GM18873 (cell line): ENCODE measurements around the gene PPP1R11.
"Not testable (repeated sequence)": the region's sequence is repeated elsewhere in the genome, so short reads cannot be mapped to it uniquely, and the experiment has no call there.

Experiments
- ATAC-seq: cut with Tn5 transposase; IDR thresholded peaks from one replicate; pipeline ENCODE4 v1.9.1; 2021; ENCODE audit warnings: mild to moderate bottlenecking, moderate library complexity, moderate number of reproducible peaks; ENCODE audit not compliant: unreplicated experiment, low FRiP score

The PPP1R11 gene

DNA sequence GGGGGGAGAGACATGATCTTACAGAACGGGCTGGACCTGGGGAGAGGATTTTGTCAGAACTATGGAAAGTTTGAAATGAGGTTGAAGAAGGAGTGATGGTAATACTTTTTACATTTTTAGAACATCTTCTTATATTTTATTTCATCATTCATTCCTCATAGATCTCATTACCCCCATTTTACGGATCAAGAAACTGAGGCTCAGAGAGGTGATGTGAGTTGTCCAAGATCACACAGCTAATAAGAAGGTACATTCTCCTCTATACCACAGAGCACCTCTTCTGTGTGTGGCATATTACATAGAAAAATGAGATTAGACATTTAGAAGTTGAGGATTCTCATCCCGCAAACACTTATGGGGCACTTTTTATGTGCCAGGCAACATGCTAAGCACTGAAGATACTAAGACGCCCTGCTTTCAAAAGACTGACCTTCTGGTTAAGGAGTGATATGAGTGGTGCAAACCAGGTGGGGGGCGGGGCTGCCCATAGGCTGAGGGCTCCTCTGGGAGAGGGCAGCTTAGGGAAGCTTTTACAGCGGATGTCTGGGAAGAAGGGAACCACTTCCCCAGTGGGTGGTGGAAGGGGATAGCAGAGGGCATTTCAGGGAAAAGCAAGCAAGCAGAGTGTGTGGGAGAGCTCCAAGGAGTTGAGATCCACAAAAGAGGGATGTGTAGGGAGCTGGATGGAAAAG is 26.0 kb downstream of the PPP1R11 start:
- ATAC-seq, result no peak

DNA sequence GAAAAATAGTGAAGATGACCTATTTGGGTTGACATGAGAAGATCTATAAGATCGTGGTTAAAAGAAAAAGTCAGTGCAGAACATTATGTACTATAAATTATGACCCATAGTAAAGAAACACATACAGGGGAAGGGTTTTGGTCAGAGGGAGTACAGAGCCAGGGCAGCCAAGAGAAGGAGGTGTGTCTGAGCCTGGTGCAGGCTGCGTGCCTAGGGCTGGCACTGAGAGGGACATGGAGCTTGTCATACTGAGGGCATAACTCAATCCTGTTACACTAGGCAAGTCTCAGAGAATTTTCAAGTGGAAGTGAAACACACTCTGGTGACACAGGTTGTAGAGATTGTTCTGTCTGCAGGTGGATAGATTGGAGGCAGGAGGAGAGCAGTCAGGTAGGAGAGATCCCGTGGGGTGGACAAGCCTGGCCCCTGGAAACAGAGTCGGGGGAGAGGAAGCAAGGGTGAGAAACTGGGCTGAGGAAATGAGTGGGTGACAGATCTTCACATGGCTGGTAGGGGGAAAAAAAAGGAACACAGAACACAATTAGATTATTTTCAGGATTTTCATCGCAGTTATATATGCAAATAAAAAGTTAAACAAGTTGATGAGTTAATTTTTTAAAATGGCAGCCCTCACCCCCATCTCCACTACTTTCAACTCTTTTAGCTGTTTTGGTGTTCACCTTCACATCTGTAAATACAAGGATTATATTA is 27.1 kb downstream of the PPP1R11 start:
- no peak for ATAC-seq

DNA sequence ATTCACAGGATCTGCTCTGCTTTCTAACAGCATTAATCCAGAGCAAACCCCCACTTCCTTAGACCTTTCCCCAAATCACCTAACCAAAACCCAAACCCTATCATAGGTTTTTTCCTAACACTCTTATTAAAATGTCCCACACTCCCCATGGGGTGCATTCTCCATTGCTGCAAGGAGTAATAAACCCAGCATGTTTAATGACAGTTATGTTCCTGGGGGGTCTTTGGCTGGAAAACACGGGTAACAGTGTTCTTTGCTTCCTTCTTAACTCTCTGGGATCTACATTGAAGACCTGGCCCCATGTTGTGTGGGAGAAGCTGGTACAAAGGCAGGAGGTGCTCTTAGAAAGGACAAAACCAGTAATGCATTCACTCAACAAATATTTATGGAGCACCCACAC is 29.8 kb downstream of the PPP1R11 start:
- ATAC-seq, result no peak

DNA sequence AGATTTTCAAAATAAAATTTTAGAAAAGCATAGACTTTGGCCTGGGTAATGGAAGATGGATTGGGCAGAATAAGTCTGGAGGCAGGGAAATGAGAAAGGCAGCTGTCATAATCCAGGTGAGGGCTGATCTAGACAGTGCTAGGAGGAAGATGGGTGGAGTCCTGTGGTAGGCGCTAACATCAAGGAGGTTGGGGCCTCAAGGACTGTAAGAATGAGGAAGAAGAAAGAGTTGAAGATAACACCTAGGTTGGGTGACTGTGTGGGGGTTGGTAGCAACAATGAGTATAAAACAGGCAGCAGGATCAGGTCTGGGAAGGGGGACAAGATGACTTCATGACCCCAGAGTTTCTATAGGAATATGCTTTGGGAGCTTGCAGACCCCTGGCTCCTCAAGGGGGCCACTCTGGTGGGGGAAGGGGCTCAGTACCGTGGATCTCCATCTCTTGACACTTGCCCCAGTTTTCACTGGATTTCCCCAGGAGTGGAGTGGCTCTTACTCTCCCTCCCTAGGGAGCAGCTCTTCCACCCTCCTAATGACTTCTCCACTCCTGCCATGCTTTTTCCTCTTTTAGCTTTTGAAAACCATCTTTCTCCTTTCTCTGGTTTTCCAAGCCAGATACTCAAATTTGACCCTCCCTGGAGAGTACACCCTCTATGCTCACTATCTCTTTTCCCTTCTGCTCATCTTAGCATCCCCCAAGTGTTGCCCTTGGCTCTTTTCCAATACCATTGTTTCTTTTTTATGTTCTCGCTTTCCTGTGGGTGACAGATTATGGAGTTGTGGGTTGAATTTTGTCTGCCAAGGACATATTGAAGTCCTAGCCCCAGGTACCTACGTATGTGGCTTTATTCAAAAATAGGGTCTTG is 31.1 kb downstream of the PPP1R11 start:
- no peak for ATAC-seq

DNA sequence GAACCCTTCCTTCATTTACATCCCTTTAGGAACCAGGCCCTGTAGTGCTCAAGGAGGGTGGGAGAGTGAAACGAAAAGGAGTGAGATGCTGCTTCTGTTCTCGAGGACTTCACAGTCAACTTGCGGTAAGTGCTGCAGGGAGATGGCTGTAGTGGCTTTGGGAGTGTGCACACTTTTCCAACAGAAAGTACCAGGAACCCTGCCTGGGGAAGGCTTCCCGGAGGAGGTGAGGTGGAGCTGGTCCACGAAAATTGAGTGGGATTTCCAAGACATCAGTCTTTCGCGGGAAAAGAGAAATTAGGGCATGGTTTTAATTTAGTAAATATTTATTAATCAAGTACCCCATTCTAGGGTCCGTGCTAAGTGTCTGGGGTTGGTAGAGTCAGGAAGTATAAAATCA is 33.2 kb downstream of the PPP1R11 start:
- ATAC-seq, result no peak

DNA sequence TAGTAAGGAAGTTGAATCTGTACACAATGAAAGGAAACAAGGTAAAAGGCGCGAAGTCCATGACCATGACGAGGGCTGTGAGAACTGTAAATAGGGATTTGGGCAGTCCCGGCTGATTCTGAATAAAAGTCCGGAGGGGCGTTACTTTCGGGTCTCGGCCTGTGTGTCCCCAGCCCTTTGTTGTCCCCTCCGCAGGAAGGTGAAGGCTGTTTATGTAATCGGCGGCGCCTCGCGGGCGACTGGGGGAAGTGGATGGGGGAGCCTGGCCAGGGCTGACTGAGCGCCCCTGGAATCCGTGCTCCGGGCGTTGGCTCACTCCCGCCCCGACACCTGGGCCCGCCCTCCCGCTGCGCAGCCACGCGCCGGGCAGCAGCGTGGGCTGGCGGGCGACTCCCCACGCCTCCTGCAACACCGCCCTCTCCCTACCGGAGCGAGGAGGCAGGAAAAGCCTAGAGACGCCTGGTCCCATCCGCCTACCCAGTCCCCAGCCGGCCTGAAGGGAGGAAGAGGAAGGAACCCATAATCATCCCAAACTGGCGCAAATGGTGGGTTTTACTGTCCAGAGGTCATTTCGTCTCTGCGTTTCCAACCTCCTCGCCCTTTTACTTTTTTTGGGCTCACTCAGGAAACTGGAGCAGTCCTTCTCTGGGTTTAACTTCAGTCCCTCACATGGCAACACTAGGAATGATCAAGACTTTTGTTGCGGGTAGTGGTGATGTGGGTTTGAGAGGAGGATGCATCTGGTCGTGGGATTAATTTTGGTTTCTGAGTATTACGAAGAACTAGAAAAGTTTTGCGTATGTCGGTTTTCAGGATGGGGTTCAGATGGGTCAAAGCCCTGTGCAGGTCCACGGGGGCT is 33.8 kb downstream of the PPP1R11 start:
- no peak for ATAC-seq

DNA sequence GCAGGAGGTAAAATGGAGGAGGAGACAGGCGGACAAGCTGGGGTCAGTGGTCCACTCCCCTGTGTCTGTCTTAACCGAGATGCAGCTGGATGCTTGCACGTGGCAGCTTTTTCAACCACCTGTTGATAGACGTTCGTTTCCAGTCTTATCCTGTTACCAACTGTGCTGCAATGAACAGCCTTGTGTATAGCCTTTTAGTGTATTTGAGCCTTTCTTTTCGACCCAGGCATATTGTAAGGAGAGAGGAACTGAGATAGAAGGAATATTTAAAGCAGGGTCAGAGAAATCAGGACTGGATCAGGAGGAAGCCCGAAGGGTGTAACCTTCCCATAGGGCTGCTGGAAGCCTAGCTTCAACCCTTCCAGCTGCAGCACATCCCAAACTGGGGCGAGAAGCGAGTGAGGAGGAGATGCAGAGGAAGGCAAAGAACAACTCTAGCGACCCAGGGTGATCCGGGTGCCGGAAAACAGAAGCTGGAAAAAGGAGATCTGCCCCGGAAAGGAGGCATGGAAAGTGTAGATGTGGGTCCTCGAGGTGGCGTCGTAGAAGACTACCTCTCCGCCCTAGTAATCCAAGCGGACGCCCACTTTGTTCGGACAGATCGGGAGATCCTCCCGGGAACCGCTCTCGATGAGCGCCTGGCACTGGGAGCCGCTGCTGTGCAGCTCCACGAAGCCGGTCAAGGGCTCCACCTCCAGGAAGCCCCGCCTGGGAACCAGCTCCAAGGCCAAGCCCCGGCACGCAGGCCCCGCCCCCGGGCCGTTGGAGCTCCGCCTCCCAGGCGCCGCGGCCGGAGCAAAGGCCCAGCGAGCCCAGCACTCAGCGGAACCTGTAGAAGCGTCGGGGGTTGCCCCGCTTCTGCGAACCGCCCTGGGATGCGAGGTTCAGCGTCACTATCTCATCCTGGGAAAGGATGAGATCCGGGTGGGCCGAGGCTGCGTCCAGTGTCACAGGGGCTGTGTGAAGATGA is 34.7 kb downstream of the PPP1R11 start:
- no peak for ATAC-seq

DNA sequence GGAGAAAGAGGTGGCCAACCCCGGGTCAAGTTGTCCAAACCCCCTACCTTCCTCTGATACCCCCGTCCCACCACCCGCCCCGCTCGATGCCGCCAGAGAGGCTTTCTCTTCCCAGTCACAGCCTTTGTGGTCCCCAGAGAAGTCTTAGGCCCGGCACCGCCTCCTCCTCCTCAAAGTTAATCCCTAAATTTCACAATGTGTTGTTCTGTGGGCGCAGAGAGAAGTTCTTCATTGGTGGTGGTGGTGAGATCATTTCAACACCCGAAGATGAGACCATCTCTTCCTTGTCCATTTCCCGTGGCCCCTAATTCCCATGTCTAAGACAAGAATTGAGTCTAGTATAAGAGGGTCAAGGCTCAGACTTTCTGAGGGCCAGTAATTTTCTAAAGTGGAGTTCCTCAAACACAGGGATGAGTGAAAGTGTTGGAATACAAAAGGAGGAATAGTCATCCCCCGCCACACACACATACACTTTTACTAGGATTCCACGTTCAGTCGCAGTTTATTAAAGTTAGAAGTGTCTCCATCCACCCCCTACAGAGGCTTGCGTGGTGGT is 35.5 kb downstream of the PPP1R11 start:
- no peak for ATAC-seq

DNA sequence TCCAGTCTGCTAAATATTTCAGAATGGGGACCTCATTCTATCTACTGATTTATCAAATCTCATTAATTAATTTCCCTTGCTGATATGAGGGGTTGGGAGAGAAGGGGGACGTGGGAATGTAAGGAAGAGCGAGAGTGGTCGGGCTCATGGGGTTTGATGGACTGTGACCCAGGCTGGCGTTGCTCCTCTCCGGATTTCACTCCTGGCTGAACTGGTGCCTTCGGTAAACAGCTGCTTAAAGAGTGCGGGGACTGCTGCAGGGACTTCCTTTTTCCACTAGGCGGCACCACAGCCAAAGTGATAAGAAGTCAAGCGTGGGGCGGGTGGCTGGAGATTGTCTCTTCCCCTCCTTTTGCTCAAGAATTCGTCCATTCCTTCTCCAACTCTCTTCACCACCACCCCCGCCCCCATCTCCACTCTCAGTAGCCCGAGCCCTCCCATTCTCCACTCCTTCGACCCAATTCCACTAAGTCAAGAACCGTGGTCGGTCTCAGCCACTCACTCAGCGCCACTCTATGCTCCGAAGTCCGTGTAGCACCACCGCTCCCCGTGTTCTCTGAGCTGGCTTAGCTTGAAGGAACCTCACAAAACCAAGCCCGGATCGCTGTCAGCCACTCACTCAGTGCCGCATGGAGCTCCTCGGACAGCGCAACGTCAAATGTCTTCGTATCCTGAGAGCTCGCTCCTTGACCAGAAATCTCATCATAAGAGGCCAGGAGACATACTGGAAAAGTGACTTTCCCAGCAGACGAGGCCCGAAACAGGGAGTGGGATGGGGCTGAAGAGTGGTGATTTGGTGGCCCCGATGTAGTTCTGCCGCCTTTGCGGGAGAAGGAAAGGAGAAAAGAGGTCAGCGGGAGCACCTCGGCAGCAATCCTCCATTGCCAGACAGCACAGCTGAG is 36.2 kb downstream of the PPP1R11 start:
- ATAC-seq, result no peak

DNA sequence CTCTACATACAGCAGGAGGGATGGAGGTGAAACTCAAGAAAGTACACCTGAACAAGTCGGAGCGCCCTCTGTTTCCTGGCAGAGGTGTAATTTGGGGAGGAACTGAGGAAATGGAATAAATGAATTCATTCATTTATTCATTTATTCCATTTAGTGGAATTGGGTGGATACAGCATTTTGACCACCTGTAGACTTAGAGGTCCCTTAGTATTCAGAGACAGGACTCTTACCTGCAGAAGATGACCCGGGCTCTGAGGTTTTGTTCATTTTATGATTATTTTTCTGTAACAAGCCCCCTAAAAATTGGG is 36.8 kb downstream of the PPP1R11 start:
- ATAC-seq, result no peak

DNA sequence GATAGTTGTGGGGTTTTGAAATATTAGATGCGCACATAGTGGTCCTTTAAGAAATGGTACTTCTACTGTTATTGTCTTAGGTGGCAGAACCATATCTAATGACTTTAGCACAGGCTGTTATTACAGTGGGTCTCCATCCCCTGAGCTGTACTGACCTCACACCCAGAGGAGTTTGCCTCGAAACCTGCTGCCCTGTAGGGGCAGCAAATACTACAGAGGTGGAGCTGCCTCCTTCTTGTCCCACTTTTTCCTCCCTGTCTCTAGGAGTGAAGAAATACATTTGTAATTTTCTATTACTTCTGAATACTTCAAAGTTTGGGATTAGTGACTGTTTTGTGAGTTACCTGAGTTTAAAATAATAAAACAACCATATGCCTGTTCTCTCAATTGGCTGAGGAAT is 37.7 kb downstream of the PPP1R11 start:
- ATAC-seq, result no peak

DNA sequence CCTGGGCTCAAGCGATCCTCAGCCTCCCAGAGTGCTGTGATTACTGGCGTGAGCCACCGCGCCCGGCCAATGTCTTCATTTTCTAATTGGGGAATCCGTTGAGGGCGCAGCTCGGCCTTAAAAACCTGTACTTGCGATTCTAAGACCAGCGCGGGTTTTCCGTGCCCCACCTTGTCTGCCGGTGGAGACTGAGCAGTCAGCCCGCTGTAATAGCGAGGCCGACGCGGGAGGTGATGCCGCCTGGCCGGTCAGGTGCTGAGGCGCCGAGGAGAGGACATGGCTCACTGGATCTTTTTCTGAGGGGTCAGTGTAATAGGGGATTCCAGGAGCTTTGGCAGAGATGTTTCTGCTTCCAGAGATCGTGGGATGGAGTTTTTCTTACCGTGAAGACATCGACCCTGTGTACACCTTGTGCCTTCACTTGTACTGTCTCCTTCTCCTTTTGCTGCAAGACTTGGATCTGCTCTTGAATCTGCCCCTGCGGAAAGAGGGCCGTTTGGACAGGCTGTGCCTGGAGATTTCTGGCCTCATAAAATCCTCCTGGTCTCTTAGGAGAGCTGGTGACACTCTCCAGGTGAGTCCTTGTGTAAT is 44.4 kb downstream of the PPP1R11 start:
- ATAC-seq, result no peak

DNA sequence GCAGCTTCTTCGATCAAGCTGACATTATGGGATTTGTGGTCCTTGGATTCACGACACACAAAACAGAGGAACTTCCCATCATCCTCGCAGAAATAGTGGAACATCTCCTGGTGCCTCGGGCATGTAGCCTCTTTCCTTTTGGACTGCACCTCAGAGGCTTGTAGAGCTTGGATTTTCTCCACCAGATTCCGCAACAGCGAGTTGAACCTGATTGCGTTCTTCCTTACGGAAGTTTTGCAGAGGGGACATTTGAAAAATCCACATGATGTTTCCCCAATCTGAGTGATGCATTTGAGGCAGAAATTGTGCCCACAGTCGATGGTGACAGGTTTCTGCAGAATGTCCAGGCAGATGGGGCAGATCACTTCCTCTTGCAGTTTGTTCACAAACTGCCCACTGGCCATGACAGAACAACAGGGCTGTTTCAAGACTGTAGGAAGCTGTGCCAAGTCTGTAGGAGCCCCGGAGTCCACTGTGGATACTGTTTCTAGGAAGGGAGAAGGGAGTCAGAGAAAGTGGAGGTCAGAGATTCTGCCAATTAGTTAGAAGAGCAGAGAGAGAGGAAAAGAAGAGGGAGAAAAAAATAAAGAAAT is 45.5 kb downstream of the PPP1R11 start:
- ATAC-seq, result no peak

DNA sequence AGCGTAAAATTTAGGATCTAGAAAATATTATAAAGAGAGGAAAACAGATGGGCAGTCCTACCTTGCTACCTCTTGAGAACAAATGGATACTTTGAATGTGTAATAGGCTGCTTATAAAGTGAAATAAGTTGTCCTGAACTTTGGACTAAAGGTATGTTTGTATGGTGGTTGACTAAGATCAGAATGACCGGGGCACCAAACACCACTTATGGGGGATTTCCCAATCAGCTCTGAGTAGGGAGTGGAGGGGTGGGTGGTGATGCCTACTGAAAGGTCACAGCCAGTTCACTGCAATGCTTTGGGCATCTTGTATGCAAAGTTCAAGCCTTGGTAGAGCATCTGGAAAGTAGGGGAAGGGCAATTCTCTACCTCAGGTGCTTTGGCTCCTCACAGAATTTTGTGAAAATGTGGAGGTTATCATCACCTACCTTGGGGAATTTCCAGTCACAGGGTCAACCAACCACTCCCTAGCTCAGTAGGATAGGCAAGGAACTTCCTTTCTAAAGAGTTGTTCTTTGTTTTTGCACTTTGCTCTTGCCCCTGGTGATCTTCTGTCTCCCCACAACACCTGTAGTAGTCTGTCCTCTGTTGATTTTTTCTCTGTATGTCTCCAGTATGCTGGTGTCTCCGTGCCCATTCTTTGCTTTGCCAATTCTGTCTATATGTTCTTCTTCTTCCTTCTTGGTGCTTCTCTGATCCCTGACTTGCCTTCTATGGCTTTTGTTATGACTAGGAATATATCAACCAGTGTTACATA is 46.2 kb downstream of the PPP1R11 start, which contains the start of gene TRIM31:
TSS of gene TRIM31 (minus strand) at position 88 of the 757 bp plus-strand sequence. CDS start 285 bp downstream, outside the sequence.
- ATAC-seq, result no peak

DNA sequence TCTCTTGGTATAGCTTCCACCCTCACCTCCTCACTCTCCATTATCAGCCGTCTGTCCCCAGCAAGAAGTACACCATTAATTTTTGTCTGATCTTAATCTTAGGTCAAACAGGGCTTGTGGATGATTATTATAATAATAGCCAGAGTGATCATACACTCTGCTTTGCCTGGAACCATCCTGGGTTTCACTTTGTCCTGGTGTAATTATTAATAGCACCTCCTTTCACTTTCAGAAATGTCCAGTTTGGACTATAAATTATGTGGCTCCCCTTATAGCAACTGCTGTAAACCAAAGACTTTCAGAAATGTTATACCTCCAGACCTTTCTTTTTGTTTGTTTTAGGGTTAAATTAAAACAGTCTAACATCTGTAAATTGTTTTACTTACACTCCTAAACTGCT is 46.8 kb downstream of the PPP1R11 start:
- no peak for ATAC-seq

DNA sequence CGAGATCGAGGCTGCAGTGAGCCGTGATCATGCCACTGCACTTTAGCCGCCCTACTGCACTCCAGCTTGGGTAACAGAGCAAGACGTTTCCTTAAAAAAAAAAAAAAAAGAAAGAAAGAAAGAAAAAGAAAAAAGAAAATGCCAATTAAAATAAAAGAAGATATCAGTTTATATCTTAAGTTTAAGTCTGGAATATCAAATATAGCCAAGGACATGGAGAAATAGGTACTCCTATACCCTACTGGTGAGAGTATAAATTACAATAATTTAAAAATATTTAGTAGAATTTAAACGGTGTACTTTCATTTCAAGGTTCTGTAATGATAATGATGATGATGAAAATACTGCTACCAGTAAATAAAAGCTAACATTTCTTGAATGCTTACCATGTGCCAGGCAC is 49.7 kb downstream of the PPP1R11 start:
- ATAC-seq, result no peak

DNA sequence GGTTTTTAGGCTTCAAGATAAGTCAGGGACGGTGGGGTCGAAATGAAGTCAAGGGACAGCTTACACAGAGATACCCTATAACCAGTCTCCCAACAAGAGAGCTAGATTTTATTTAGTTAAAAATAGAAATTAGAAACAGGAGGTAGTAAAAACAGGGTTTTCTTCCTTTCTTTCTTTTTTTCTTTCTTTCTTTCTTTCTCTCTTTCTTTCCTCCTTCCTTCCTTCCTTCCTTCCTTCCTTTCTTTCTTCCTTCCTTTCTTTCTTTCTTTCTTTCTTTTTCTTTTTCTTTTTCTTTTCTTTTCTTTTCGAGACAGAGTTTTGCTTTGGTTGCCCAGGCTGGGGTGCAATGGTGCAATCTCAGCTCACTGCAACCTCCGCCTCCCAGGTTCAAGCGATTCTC is 51.7 kb downstream of the PPP1R11 start:
- not testable (repeated sequence) for ATAC-seq
